HepG2 (cell line): ENCODE results near the gene SSU72. TPM values are rescaled to one million over a fixed set of nuclear protein-coding genes. Genes with fewer than 3 reads are reported as not detected.
A peak's percentile ranks its signal among the peaks of the same experiment; 100 is the strongest.

ENCODE experiments used
- CENPX ChIP-seq: sonication (generic); formaldehyde crosslinking; IDR thresholded peaks from 2 replicates; pipeline ENCODE4 v1.9.0; 2021; ENCODE audit warnings: mild to moderate bottlenecking, missing genetic modification reagents, moderate library complexity
- DMTF1 ChIP-seq: sonication (generic); formaldehyde crosslinking; IDR thresholded peaks from 2 replicates; pipeline ENCODE4 v1.4.0; 2020; ENCODE audit warnings: mild to moderate bottlenecking, missing genetic modification reagents
- MIER2 ChIP-seq: IDR thresholded peaks from 2 replicates; pipeline ENCODE4 v1.6.1; 2016; ENCODE audit warnings: missing biosample characterization, missing genetic modification reagents
- ZBTB38 ChIP-seq: sonication (generic); formaldehyde crosslinking; IDR thresholded peaks from 2 replicates; pipeline ENCODE4 v1.5.1; 2020; ENCODE audit warnings: mild to moderate bottlenecking, missing genetic modification reagents
- ZFP37 ChIP-seq: sonication (generic); formaldehyde crosslinking; IDR thresholded peaks from 2 replicates; pipeline ENCODE4 v1.4.0; 2020; ENCODE audit warnings: missing genetic modification reagents, borderline replicate concordance
- ZIK1 ChIP-seq: sonication (generic); formaldehyde crosslinking; IDR thresholded peaks from 2 replicates; pipeline ENCODE4 v1.5.0; 2020; ENCODE audit warnings: mild to moderate bottlenecking, low read depth, missing genetic modification reagents, borderline replicate concordance
- ZNF234 ChIP-seq: sonication (generic); formaldehyde crosslinking; conservative IDR thresholded peaks from 2 replicates; pipeline ENCODE4 v1.5.1; 2020; ENCODE audit warnings: mild to moderate bottlenecking, missing genetic modification reagents
- ZNF317 ChIP-seq: sonication (generic); formaldehyde crosslinking; IDR thresholded peaks from 2 replicates; pipeline ENCODE4 v1.5.0; 2020; ENCODE audit warnings: mild to moderate bottlenecking, missing genetic modification reagents
- ZNF318 ChIP-seq: sonication (generic); formaldehyde crosslinking; IDR thresholded peaks from 2 replicates; pipeline ENCODE4 v1.4.0; 2020; ENCODE audit warnings: mild to moderate bottlenecking, missing genetic modification reagents
- ZNF510 ChIP-seq: sonication (generic); formaldehyde crosslinking; IDR thresholded peaks from 2 replicates; pipeline ENCODE4 v1.4.0; 2020; ENCODE audit warnings: low read depth, mild to moderate bottlenecking, missing genetic modification reagents
- ZNF543 ChIP-seq: sonication (generic); formaldehyde crosslinking; IDR thresholded peaks from 2 replicates; pipeline ENCODE4 v1.4.0; 2020; ENCODE audit warnings: mild to moderate bottlenecking, missing genetic modification reagents
- ZNF713 ChIP-seq: sonication (generic); formaldehyde crosslinking; IDR thresholded peaks from 2 replicates; pipeline ENCODE4 v1.4.0; 2020; ENCODE audit warnings: mild to moderate bottlenecking, missing genetic modification reagents
- polyA plus RNA-seq, 8 experiments: library from polyadenylated mRNA; depleted of rRNA in 3 of 8; stranded (reverse) in 7 of 8; unstranded in 1 of 8; fragments of >200 nt; fragmentation: Illumina TruSeq in 4 of 8; extraction: Trizol in 4 of 8; gene quantifications; 2 replicates each; pipeline versions ENCODE4 v1.2.1 to v1.2.3, GENCODE V29; 2011 to 2016; ENCODE audit warnings: low read depth in 4 of 8, missing spikeins in 1 of 8, mixed read lengths in 1 of 8; ENCODE audit not compliant: insufficient read depth in 1 of 8
- total RNA-seq, 5 experiments: library from RNA; depleted of rRNA; stranded (reverse); fragments of >200 nt; fragmentation: Illumina TruSeq; extraction: Trizol; gene quantifications; 2 replicates each; pipeline ENCODE4 v1.2.3, GENCODE V29; 2016; ENCODE audit warnings: low read depth in 1 of 5
- TF ChIP-seq, protein P1 (sequence below): sonication (generic); formaldehyde crosslinking; IDR thresholded peaks from 2 replicates; pipeline ENCODE4 v1.4.0; 2020; ENCODE audit warnings: missing genetic modification reagents
- TF ChIP-seq, protein P2 (sequence below): sonication (generic); formaldehyde crosslinking; IDR thresholded peaks from 2 replicates; pipeline ENCODE4 v1.4.0; 2020; ENCODE audit warnings: mild to moderate bottlenecking, low read depth, missing genetic modification reagents

SSU72 gene
- total and polyA plus RNA-seq, 2 of the 13 experiments (the other 11 are each of a cell fraction or from before 2014, with no cell fraction given), result 42.8 to 67.1 TPM

- TF ChIP-seq, protein P1, sequence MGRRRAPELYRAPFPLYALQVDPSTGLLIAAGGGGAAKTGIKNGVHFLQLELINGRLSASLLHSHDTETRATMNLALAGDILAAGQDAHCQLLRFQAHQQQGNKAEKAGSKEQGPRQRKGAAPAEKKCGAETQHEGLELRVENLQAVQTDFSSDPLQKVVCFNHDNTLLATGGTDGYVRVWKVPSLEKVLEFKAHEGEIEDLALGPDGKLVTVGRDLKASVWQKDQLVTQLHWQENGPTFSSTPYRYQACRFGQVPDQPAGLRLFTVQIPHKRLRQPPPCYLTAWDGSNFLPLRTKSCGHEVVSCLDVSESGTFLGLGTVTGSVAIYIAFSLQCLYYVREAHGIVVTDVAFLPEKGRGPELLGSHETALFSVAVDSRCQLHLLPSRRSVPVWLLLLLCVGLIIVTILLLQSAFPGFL (CRISPR knock-in tag), result no peak
- TF ChIP-seq ZNF234 (CRISPR knock-in tag), result no peak
- TF ChIP-seq MIER2 (CRISPR knock-in tag), result no peak
- TF ChIP-seq DMTF1, result no peak
- peak; percentile 78 for TF ChIP-seq ZBTB38 (CRISPR knock-in tag)
- TF ChIP-seq, protein P2, sequence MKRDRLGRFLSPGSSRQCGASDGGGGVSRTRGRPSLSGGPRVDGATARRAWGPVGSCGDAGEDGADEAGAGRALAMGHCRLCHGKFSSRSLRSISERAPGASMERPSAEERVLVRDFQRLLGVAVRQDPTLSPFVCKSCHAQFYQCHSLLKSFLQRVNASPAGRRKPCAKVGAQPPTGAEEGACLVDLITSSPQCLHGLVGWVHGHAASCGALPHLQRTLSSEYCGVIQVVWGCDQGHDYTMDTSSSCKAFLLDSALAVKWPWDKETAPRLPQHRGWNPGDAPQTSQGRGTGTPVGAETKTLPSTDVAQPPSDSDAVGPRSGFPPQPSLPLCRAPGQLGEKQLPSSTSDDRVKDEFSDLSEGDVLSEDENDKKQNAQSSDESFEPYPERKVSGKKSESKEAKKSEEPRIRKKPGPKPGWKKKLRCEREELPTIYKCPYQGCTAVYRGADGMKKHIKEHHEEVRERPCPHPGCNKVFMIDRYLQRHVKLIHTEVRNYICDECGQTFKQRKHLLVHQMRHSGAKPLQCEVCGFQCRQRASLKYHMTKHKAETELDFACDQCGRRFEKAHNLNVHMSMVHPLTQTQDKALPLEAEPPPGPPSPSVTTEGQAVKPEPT (CRISPR knock-in tag), result no peak
- TF ChIP-seq ZFP37 (CRISPR knock-in tag), result no peak
- TF ChIP-seq ZNF543, result no peak
- TF ChIP-seq ZNF318 (CRISPR knock-in tag), result no peak
- no peak for TF ChIP-seq ZNF510 (CRISPR knock-in tag)
- peak; percentile 70; the same call in 1 of the 2 replicates for TF ChIP-seq ZIK1 (CRISPR knock-in tag)
- peak; percentile 40; the same call in 1 of the 2 replicates for TF ChIP-seq ZNF317 (CRISPR knock-in tag)
- TF ChIP-seq ZNF713 (CRISPR knock-in tag), result peak; percentile 77; the same call in 1 of the 2 replicates
- no peak for TF ChIP-seq CENPX (CRISPR knock-in tag)
These were observed 63.0 kb downstream of the SSU72 start, which contains the start of gene ATAD3A (continued) for GRCh38 chr1:1511533-1512285.
